SK-N-SH treated with all-trans-retinoic acid at 6 μM for 48 hours (cell line): ENCODE data around the gene IRF1.

Experiments
- ATAC-seq: fragments of 200-7000 bp; cut with Tn5 transposase; 3 replicates; pipeline ENCODE4 v1.9.1; 2020; ENCODE audit warnings: mild to moderate bottlenecking, moderate library complexity
- BACH2 ChIP-seq: fragments of 250-450 bp; sonication (Bioruptor Pico); IDR thresholded peaks from 2 replicates; pipeline ENCODE4 v1.9.0; 2021; ENCODE audit warnings: mild to moderate bottlenecking, borderline replicate concordance
- CREB5 ChIP-seq: fragments of 250-450 bp; sonication (Bioruptor Pico); IDR thresholded peaks from 2 replicates; pipeline ENCODE4 v1.5.1; 2020; ENCODE audit warnings: low read depth, mild to moderate bottlenecking, moderate library complexity
- CSDC2 ChIP-seq: fragments of 250-450 bp; sonication (Bioruptor Pico); IDR thresholded peaks from 2 replicates; pipeline ENCODE4 v1.5.0; 2020; ENCODE audit warnings: mild to moderate bottlenecking, moderate library complexity
- CSRNP3 ChIP-seq: fragments of 250-450 bp; sonication (Bioruptor Pico); IDR thresholded peaks from 2 replicates; pipeline ENCODE4 v1.5.1; 2021; ENCODE audit warnings: mild to moderate bottlenecking, moderate library complexity
- ESRRG ChIP-seq: fragments of 250-450 bp; sonication (Bioruptor Pico); IDR thresholded peaks from 2 replicates; pipeline ENCODE4 v1.6.1; 2021; ENCODE audit warnings: mild to moderate bottlenecking
- OSR1 ChIP-seq: fragments of 250-450 bp; sonication (Bioruptor Pico); IDR thresholded peaks from 2 replicates; pipeline ENCODE4 v1.8.0; 2022; ENCODE audit warnings: moderate library complexity, mild to moderate bottlenecking, inconsistent platforms
- PATZ1 ChIP-seq: fragments of 250-450 bp; sonication (Bioruptor Pico); IDR thresholded peaks from 2 replicates; pipeline ENCODE4 v1.8.0; 2020; ENCODE audit warnings: mild to moderate bottlenecking, moderate library complexity, borderline replicate concordance
- POU6F1 ChIP-seq: fragments of 250-450 bp; sonication (Bioruptor Pico); IDR thresholded peaks from 2 replicates; pipeline ENCODE4 v1.8.0; 2021; ENCODE audit warnings: low read depth, mild to moderate bottlenecking, moderate library complexity, borderline replicate concordance
- PPARA ChIP-seq: fragments of 250-450 bp; sonication (Bioruptor Pico); IDR thresholded peaks from 2 replicates; pipeline ENCODE4 v1.5.0; 2020; ENCODE audit warnings: mild to moderate bottlenecking, borderline replicate concordance
- RARB ChIP-seq: fragments of 250-450 bp; sonication (Bioruptor Pico); IDR thresholded peaks from 2 replicates; pipeline ENCODE4 v1.8.0; 2021; ENCODE audit warnings: mild to moderate bottlenecking, moderate library complexity
- TCF4 ChIP-seq: fragments of 250-450 bp; sonication (Bioruptor Pico); IDR thresholded peaks from 2 replicates; pipeline ENCODE4 v1.8.0; 2021; ENCODE audit warnings: mild to moderate bottlenecking, moderate library complexity, borderline replicate concordance
- TOX ChIP-seq: fragments of 250-450 bp; sonication (Bioruptor Pico); IDR thresholded peaks from 2 replicates; pipeline ENCODE4 v1.8.0; 2021; ENCODE audit warnings: mild to moderate bottlenecking, moderate library complexity, borderline replicate concordance
- ZC3H10 ChIP-seq: fragments of 250-450 bp; sonication (Bioruptor Pico); IDR thresholded peaks from 2 replicates; pipeline ENCODE4 v1.5.1; 2021; ENCODE audit warnings: mild to moderate bottlenecking, moderate library complexity
- ZFP3 ChIP-seq: fragments of 250-450 bp; sonication (Bioruptor Pico); IDR thresholded peaks from 2 replicates; pipeline ENCODE4 v1.5.0; 2020; ENCODE audit warnings: mild to moderate bottlenecking, moderate library complexity
- ZNF565 ChIP-seq: fragments of 450-650 bp; formaldehyde crosslinking; conservative IDR thresholded peaks from 2 replicates; pipeline ENCODE4 v1.5.0; 2020; ENCODE audit warnings: low read depth, mild to moderate bottlenecking, moderate library complexity
- ZNF70 ChIP-seq: fragments of 450-650 bp; formaldehyde crosslinking; IDR thresholded peaks from 2 replicates; pipeline ENCODE4 v1.5.0; 2020; ENCODE audit warnings: mild to moderate bottlenecking, moderate library complexity
- ZNF8 ChIP-seq: fragments of 450-650 bp; formaldehyde crosslinking; IDR thresholded peaks from 2 replicates; pipeline ENCODE4 v1.5.0; 2020; ENCODE audit warnings: mild to moderate bottlenecking, moderate library complexity

IRF1 gene

GRCh38 chr5:132471944-132472343, 18.6 kb downstream of the IRF1 start:
- ATAC-seq: no peak
- TF ChIP-seq BACH2 (CRISPR knock-in tag) (no peak), RARB (no peak)
- TF ChIP-seq, all 23 proteins: peak for 0

- TF ChIP-seq ESRRG (no peak), POU6F1 (no peak), ZNF565 (CRISPR knock-in tag) (no peak), TCF4 (CRISPR knock-in tag) (no peak), ZC3H10 (no peak), CSDC2 (no peak), ZNF70 (CRISPR knock-in tag) (no peak)
- no peak for ATAC-seq
Measured at GRCh38 chr5:132471151-132471907, 19.2 kb downstream of the IRF1 start.

- ATAC-seq: no peak
- TF ChIP-seq BACH2 (CRISPR knock-in tag): no peak
- no peak for TF ChIP-seq ESRRG
- TF ChIP-seq RARB: no peak
- TF ChIP-seq CREB5: no peak
- no peak for TF ChIP-seq ZNF8 (CRISPR knock-in tag)
- TF ChIP-seq OSR1 (CRISPR knock-in tag): no peak
- no peak for TF ChIP-seq ZC3H10
- TF ChIP-seq, all 23 proteins: peak for 0
Measured at GRCh38 chr5:132470596-132470995, 20.0 kb downstream of the IRF1 start.

- ATAC-seq: no peak
- TF ChIP-seq TCF4 (CRISPR knock-in tag): no peak
Measured at GRCh38 chr5:132470010-132470392, 20.6 kb downstream of the IRF1 start.

- TF ChIP-seq ZFP3 (no peak), OSR1 (CRISPR knock-in tag) (no peak), CREB5 (no peak), PATZ1 (CRISPR knock-in tag) (no peak), ZNF8 (CRISPR knock-in tag) (no peak)
- no peak for ATAC-seq
Measured at GRCh38 chr5:132469380-132470009, 21.1 kb downstream of the IRF1 start.

- no peak for ATAC-seq
Measured at GRCh38 chr5:132468656-132469379, 21.8 kb downstream of the IRF1 start.

More at GRCh38 chr5:132468656-132469379, 21.8 kb downstream of the IRF1 start:
- no peak for TF ChIP-seq ZFP3
- TF ChIP-seq CSRNP3 (CRISPR knock-in tag): no peak
- no peak for TF ChIP-seq TCF4 (CRISPR knock-in tag)
- TF ChIP-seq ZNF8 (CRISPR knock-in tag): no peak
- no peak for TF ChIP-seq TOX (CRISPR knock-in tag)
- no peak for TF ChIP-seq BACH2 (CRISPR knock-in tag)
- no peak for TF ChIP-seq ZC3H10
- no peak for TF ChIP-seq POU6F1
- no peak for TF ChIP-seq RARB
- TF ChIP-seq ZNF70 (CRISPR knock-in tag): no peak
- TF ChIP-seq PPARA (CRISPR knock-in tag): no peak
- no peak for TF ChIP-seq ZNF565 (CRISPR knock-in tag)
- no peak for TF ChIP-seq OSR1 (CRISPR knock-in tag)
